CD4-positive, alpha-beta memory T cell (primary cell): ENCODE results near the gene PLEK2. TPM values are rescaled to one million over a fixed set of nuclear protein-coding genes. Genes with fewer than 3 reads are reported as not detected.

Source experiments
- CTCF ChIA-PET: fragments of 350-600 bp; sonication (Branson Sonifier 250); formaldehyde crosslinking; loops from one replicate; lab custom pipeline; 2021; ENCODE audit warnings: inconsistent platforms; ENCODE audit not compliant: partially characterized antibody; lab: Charles Lee
- POLR2A ChIA-PET: fragments of 350-600 bp; sonication (Branson Sonifier 250); formaldehyde crosslinking; loops from one replicate; lab custom pipeline; 2021; ENCODE audit not compliant: partially characterized antibody; lab: Charles Lee
- DNase-seq, 5 donors: peaks; one replicate each; pipeline versions ENCODE4 v3.0.0 to v3.0.0-alpha.2; 2020 to 2022; ENCODE audit warnings: mixed read lengths in 1 of 5
- H3K27ac ChIP-seq: one replicate; pipeline ENCODE4 v1.7.0; 2013; ENCODE audit warnings: low read depth, low read length
- H3K27me3 ChIP-seq: 2 replicates; pipeline ENCODE4 v1.7.0; 2013; ENCODE audit warnings: mild to moderate bottlenecking, low read length, moderate library complexity; ENCODE audit not compliant: insufficient read depth
- H3K36me3 ChIP-seq: 2 replicates; pipeline ENCODE4 v1.7.0; 2013; ENCODE audit warnings: mild to moderate bottlenecking, low read length, moderate library complexity; ENCODE audit not compliant: insufficient read depth
- H3K4me1 ChIP-seq: 2 replicates; pipeline ENCODE4 v1.7.0; 2013; ENCODE audit warnings: mild to moderate bottlenecking, low read length, moderate library complexity; ENCODE audit not compliant: insufficient read depth
- H3K4me3 ChIP-seq, 2 donors: one replicate each; pipeline ENCODE4 v1.7.0; 2013; ENCODE audit warnings: low read length in 2 of 2, mild to moderate bottlenecking in 1 of 2
- H3K9me3 ChIP-seq, 2 donors: one replicate each; pipeline ENCODE4 v1.7.0; 2013; ENCODE audit warnings: low read length in 2 of 2, control low read depth in 1 of 2; ENCODE audit not compliant: control insufficient read depth in 1 of 2
- H3K27ac Mint-ChIP-seq, 7 donors: one replicate each; pipeline ENCODE4 v1.8.0; 2020 to 2021; ENCODE audit warnings: mixed read lengths in 7 of 7, mild to moderate bottlenecking in 6 of 7, inconsistent platforms in 3 of 7, moderate library complexity in 3 of 7
- H3K27me3 Mint-ChIP-seq, 2 donors: one replicate each; pipeline ENCODE4 v1.8.0; 2020 to 2021; ENCODE audit warnings: mixed read lengths in 2 of 2
- H3K36me3 Mint-ChIP-seq, 2 donors: one replicate each; pipeline ENCODE4 v1.8.0; 2020 to 2021; ENCODE audit warnings: mixed read lengths in 2 of 2, inconsistent platforms in 1 of 2, mild to moderate bottlenecking in 1 of 2
- H3K4me1 Mint-ChIP-seq, 4 donors: one replicate each; pipeline ENCODE4 v1.8.0; 2020 to 2021; ENCODE audit warnings: mixed read lengths in 4 of 4, mild to moderate bottlenecking in 1 of 4
- H3K4me3 Mint-ChIP-seq, 8 donors: one replicate each; pipeline ENCODE4 v1.8.0; 2020 to 2021; ENCODE audit warnings: mixed read lengths in 8 of 8, mild to moderate bottlenecking in 7 of 8, moderate library complexity in 6 of 8, inconsistent platforms in 3 of 8
- H3K9me3 Mint-ChIP-seq, 8 donors: one replicate each; pipeline ENCODE4 v1.8.0; 2020 to 2021; ENCODE audit warnings: mixed read lengths in 8 of 8, mild to moderate bottlenecking in 5 of 8, inconsistent platforms in 3 of 8, moderate library complexity in 1 of 8
- intact Hi-C: fragments of 100-400 bp; cut with micrococcal nuclease; formaldehyde crosslinking; loops from one replicate; pipeline ENCODE4 v1.15.1; 2023
- polyA plus RNA-seq, 2 donors: library from polyadenylated mRNA; unstranded; fragments of 300-500 nt; fragmentation: Illumina TruSeq; gene quantifications; one replicate each; pipeline ENCODE4 v1.2.3, GENCODE V29; 2021
- total RNA-seq, 2 experiments: library from RNA; stranded (reverse); gene quantifications; one replicate each; pipeline ENCODE4 v1.2.3, GENCODE V29; 2021

Gene PLEK2
- total and polyA plus RNA-seq, 4 experiments from 2014 or later, result 1.9 to 4.1 (median 2.5) TPM

- no peaks in the 10 kb centered on the region for H3K9me3 Mint-ChIP-seq
- H3K36me3 Mint-ChIP-seq, result no peaks in the 10 kb centered on the region
- no peaks in the 10 kb centered on the region for H3K9me3 ChIP-seq
- H3K27me3 ChIP-seq, result no peaks in the 10 kb centered on the region
- H3K27ac Mint-ChIP-seq, result no peak overlapping the region
- no peaks in the 10 kb centered on the region for H3K36me3 ChIP-seq
- POLR2A ChIA-PET, result no interaction called here
- DNase-seq, result no peak
- CTCF ChIA-PET, result interaction anchor here (1.4 to 10.7 kb wide), 3 partner anchors 105 to 282 kb away, joined by 3 to 58 read pairs (median 14); no protein-coding TSS in a partner anchor
- no peaks in the 10 kb centered on the region for H3K4me1 Mint-ChIP-seq
- no peak overlapping the region for H3K27ac ChIP-seq
- H3K4me3 Mint-ChIP-seq, result no peak overlapping the region
- no peaks in the 10 kb centered on the region for H3K4me1 ChIP-seq
- H3K4me3 ChIP-seq, result no peak overlapping the region
- intact Hi-C loops, result no loop called here
- peaks cover 6 to 7% of the 10 kb centered on the region in 2 donors for H3K27me3 Mint-ChIP-seq
Observed at GRCh38 chr14:67421356-67422224, 9.6 kb upstream of the PLEK2 start.

DNA sequence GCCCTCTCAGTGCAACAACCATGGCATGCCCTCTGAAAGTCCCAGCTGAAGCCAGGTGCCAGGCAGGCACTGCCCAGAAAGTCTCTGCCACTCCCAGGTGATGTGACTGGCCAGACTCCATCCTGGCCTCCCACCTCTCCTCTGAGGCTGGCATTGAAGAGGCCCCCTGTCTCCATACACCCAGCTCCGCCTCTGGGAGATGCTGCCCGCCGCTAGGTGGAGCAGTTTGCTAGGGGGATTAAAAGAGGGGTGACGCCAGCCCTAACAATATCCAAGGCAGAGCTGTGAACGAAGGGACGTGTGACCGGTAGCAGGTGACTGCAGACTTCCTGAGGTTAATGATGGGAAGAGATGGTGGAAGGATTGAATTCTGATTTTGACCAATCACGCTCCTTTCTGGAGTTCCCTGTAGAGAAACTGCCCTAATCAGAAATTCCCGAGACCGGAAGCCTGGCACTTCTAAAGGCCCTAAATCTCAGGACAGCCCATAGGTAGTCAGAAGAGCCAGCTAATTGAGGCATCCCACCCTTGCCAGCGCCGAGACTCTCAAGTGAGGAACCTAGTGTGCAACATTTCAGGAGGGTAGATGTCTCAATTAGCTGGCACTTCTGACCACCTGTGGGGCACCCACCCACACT lies 8.3 kb upstream of the PLEK2 start:
- H3K4me1 Mint-ChIP-seq, result no peaks in the 10 kb centered on the region
- H3K27me3 ChIP-seq, result no peaks in the 10 kb centered on the region
- no peaks in the 10 kb centered on the region for H3K36me3 Mint-ChIP-seq
- no peak overlapping the region for H3K27ac ChIP-seq
- no peak overlapping the region for H3K4me3 Mint-ChIP-seq
- peak in 4 of 5 donors; percentile 8 to 19 (median 11) for DNase-seq
- H3K4me3 ChIP-seq, result no peak overlapping the region
- H3K4me1 ChIP-seq, result no peaks in the 10 kb centered on the region
- no peaks in the 10 kb centered on the region for H3K36me3 ChIP-seq
- no peak overlapping the region for H3K27ac Mint-ChIP-seq
- CTCF ChIA-PET, result interaction anchor here (0.8 to 10.7 kb wide), 5 partner anchors 8 to 284 kb away, joined by 3 to 58 read pairs (median 4); partner anchors contain the start of gene PLEK2
- intact Hi-C loops, result no loop called here
- H3K9me3 ChIP-seq, result no peaks in the 10 kb centered on the region
- peaks cover 2 to 4% of the 10 kb centered on the region in 2 donors for H3K27me3 Mint-ChIP-seq
- H3K9me3 Mint-ChIP-seq, result no peaks in the 10 kb centered on the region
- POLR2A ChIA-PET, result interaction anchor here (1.0 kb wide), 1 partner anchor 284 kb away, joined by 3 read pairs; no protein-coding TSS in a partner anchor

DNA sequence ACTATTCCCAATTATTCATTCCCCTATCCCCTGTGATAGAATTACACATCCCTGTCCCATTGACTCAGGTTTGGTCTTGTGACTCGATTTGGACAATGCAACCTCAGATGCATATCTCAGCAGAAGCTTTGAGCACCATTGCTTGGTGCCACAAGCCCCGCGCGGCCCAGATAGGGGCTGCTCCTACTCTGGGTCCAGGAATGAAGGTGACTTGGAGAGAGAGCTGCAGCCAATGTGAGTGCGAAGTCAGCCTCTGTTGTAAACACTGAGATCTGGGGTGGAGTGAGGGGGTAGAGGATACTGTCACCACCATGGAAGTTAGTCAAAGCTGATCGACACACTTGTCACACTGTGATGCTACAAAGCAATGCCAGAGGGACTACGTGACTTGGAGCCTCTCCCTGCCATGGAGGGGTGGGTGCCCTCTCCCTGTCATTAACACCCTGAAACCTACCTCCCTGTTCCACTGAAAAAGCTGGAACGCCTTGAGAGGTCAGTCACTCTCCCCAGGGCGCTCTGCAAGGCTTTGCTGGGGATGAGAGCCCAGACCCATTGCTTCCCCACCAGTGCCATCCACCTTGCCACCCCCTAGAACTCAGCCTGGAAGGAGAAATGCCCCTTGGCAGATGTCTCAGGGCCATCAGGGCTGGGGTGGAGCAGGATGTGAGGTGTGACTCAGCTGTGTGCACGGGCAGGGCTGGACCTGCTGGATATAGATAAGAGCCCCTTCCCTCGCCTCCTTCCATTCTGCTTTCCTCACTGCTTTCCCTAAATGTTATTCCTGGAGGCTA lies 6.6 kb upstream of the PLEK2 start:
- H3K4me1 Mint-ChIP-seq, result no peaks in the 10 kb centered on the region
- Histone ChIP-seq H3K9me3 (no peaks in the 10 kb centered on the region), H3K27ac (no peak overlapping the region), H3K4me1 (no peaks in the 10 kb centered on the region), H3K27me3 (no peaks in the 10 kb centered on the region), H3K36me3 (no peaks in the 10 kb centered on the region), H3K4me3 (no peak overlapping the region)
- intact Hi-C loops, result no loop called here
- CTCF ChIA-PET, result interaction anchor here (2.3 to 10.7 kb wide), 4 partner anchors 9 to 285 kb away, joined by 6 to 58 read pairs (median 19); no protein-coding TSS in a partner anchor
- H3K9me3 Mint-ChIP-seq, result no peaks in the 10 kb centered on the region
- H3K36me3 Mint-ChIP-seq, result no peaks in the 10 kb centered on the region
- H3K27me3 Mint-ChIP-seq, result peaks cover 2 to 4% of the 10 kb centered on the region in 2 donors
- no peak overlapping the region for H3K4me3 Mint-ChIP-seq
- DNase-seq, result no peak
- POLR2A ChIA-PET, result no interaction called here
- no peak overlapping the region for H3K27ac Mint-ChIP-seq

GRCh38 chr14:67417633-67418032 lies 5.7 kb upstream of the PLEK2 start:
- ChIA-PET CTCF (interaction anchor here (2.3 to 10.7 kb wide), 3 partner anchors 8 to 154 kb away, joined by 6 to 58 read pairs (median 24); no protein-coding TSS in a partner anchor), POLR2A (no interaction called here)
- no peak overlapping the region for H3K27ac Mint-ChIP-seq
- Histone ChIP-seq H3K4me3 (no peak overlapping the region), H3K27ac (no peak overlapping the region), H3K36me3 (no peaks in the 10 kb centered on the region), H3K27me3 (no peaks in the 10 kb centered on the region), H3K4me1 (no peaks in the 10 kb centered on the region), H3K9me3 (no peaks in the 10 kb centered on the region)
- no peak overlapping the region for H3K4me3 Mint-ChIP-seq
- H3K9me3 Mint-ChIP-seq, result no peaks in the 10 kb centered on the region
- H3K4me1 Mint-ChIP-seq, result no peaks in the 10 kb centered on the region
- H3K27me3 Mint-ChIP-seq, result peaks cover 0 to 4% of the 10 kb centered on the region in 2 donors
- no peaks in the 10 kb centered on the region for H3K36me3 Mint-ChIP-seq
- no peak for DNase-seq
- intact Hi-C loops, result no loop called here

DNA sequence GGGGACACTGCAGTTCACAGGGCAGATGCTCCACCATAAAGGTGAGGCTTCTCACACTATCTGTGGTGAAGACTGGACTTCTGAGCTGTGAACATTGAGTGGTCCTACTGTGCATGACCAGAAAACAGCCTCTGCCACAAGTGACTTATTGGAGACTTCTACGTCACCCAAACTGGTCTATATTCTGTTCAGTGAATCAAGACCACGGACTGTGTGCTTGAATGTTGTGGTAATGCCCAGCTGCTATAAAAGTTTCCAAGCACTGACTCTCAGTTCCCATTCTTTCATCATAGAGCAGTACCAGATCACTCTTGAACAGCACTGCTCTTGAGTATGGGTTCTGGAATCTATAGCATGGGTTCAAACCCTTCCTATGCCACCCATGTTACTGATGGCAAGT lies 4.8 kb upstream of the PLEK2 start:
- no peaks in the 10 kb centered on the region for H3K27me3 ChIP-seq
- H3K9me3 ChIP-seq, result no peaks in the 10 kb centered on the region
- ChIA-PET POLR2A (no interaction called here), CTCF (interaction anchor here (5.1 to 10.7 kb wide), 2 partner anchors 11 to 155 kb away, joined by 24 to 58 read pairs; no protein-coding TSS in a partner anchor)
- peaks cover 0 to 4% of the 10 kb centered on the region in 2 donors for H3K27me3 Mint-ChIP-seq
- H3K4me3 ChIP-seq, result no peak overlapping the region
- no peaks in the 10 kb centered on the region for H3K4me1 ChIP-seq
- H3K9me3 Mint-ChIP-seq, result no peaks in the 10 kb centered on the region
- no peak overlapping the region for H3K4me3 Mint-ChIP-seq
- intact Hi-C loops, result no loop called here
- no peak for DNase-seq
- H3K27ac Mint-ChIP-seq, result no peak overlapping the region
- no peaks in the 10 kb centered on the region for H3K36me3 Mint-ChIP-seq
- no peak overlapping the region for H3K27ac ChIP-seq
- peaks cover 2 to 5% (median 4%) of the 10 kb centered on the region in 4 donors for H3K4me1 Mint-ChIP-seq
- no peaks in the 10 kb centered on the region for H3K36me3 ChIP-seq

- CTCF ChIA-PET, result interaction anchor here (1.1 to 10.7 kb wide), 3 partner anchors 9 to 155 kb away, joined by 6 to 58 read pairs (median 24); no protein-coding TSS in a partner anchor
- intact Hi-C loops, result no loop called here
Observed at GRCh38 chr14:67416085-67416484, 4.1 kb upstream of the PLEK2 start.

More at GRCh38 chr14:67416085-67416484, 4.1 kb upstream of the PLEK2 start:
- DNase-seq, result no peak
- no peaks in the 10 kb centered on the region for H3K4me1 ChIP-seq
- Mint-ChIP-seq H3K9me3 (no peaks in the 10 kb centered on the region), H3K27me3 (peaks cover 0 to 4% of the 10 kb centered on the region in 2 donors), H3K4me1 (peaks cover 2 to 12% (median 5%) of the 10 kb centered on the region in 4 donors), H3K36me3 (no peaks in the 10 kb centered on the region), H3K4me3 (no peak overlapping the region), H3K27ac (peak overlapping the region in 1 of 7 donors; percentile 70)
- H3K27me3 ChIP-seq, result no peaks in the 10 kb centered on the region
- no peaks in the 10 kb centered on the region for H3K9me3 ChIP-seq
- no peaks in the 10 kb centered on the region for H3K36me3 ChIP-seq
- H3K27ac ChIP-seq, result no peak overlapping the region
- no peak overlapping the region for H3K4me3 ChIP-seq
- POLR2A ChIA-PET, result no interaction called here
